Spleen (tissue), 3 donors: Measurements from ENCODE around the gene ZDHHC11.

Experiments
- POLR2A ChIP-seq, 3 donors: fragments of 450-650 bp; IDR thresholded peaks; one replicate each; pipeline ENCODE4 v1.5.1; 2017; ENCODE audit warnings: antibody characterized with exemption in 3 of 3, mild to moderate bottlenecking in 1 of 3
- POLR2AphosphoS5 ChIP-seq, 3 donors: sonication (generic); formaldehyde crosslinking; IDR thresholded peaks; one replicate each; pipeline ENCODE4 v1.5.1; 2017; ENCODE audit warnings: antibody characterized with exemption in 3 of 3

GRCh38 chr5:893711-894110, 42.9 kb upstream of the ZDHHC11 start:
- TF ChIP-seq POLR2AphosphoS5 (IDR thresholded peaks at IDR 0.05) (no peak), POLR2A (IDR thresholded peaks at IDR 0.05) (no peak)
